Epithelial cell of esophagus (primary cell): Measurements from ENCODE around the gene DPYD.

Experiments used
- DNase-seq: peaks from one replicate; pipeline ENCODE4 v3.0.0; 2010; ENCODE audit warnings: low read depth
- H3K4me3 ChIP-seq: 2 replicates; pipeline ENCODE4 v1.5.1; 2011; ENCODE audit warnings: mild to moderate bottlenecking, low read length, control low read depth
- TF ChIP-seq, protein P1 (sequence below): IDR thresholded peaks from 2 replicates; pipeline ENCODE4 v1.5.1; 2011; ENCODE audit warnings: low read depth, mild to moderate bottlenecking, low read length, control low read depth, inconsistent platforms; ENCODE audit not compliant: insufficient read depth; ENCODE audit errors: missing control alignments

The DPYD gene

DNA sequence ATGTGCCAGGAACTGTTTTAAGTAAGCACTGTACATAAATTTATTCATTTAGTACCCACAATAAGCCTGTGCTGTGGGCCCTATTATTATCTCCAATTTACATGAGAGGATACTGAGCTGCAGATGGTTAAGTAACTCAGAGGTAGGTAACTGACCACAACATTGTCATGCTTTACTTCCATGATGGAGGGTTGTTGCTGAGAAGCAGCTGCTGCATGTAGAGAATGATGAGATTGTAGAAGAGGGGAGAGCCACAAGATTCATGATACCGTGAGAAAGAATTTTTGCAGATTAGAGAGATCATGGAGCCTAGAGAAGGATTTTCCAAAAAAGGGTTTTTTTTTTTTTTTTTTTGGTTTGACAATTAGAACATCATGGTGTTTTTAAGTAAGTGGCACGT, 886.2 kb downstream of the DPYD start:
- no peak overlapping the region for H3K4me3 ChIP-seq
- no peak for DNase-seq
- TF ChIP-seq, protein P1, sequence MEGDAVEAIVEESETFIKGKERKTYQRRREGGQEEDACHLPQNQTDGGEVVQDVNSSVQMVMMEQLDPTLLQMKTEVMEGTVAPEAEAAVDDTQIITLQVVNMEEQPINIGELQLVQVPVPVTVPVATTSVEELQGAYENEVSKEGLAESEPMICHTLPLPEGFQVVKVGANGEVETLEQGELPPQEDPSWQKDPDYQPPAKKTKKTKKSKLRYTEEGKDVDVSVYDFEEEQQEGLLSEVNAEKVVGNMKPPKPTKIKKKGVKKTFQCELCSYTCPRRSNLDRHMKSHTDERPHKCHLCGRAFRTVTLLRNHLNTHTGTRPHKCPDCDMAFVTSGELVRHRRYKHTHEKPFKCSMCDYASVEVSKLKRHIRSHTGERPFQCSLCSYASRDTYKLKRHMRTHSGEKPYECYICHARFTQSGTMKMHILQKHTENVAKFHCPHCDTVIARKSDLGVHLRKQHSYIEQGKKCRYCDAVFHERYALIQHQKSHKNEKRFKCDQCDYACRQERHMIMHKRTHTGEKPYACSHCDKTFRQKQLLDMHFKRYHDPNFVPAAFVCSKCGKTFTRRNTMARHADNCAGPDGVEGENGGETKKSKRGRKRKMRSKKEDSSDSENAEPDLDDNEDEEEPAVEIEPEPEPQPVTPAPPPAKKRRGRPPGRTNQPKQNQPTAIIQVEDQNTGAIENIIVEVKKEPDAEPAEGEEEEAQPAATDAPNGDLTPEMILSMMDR: no peak

DNA sequence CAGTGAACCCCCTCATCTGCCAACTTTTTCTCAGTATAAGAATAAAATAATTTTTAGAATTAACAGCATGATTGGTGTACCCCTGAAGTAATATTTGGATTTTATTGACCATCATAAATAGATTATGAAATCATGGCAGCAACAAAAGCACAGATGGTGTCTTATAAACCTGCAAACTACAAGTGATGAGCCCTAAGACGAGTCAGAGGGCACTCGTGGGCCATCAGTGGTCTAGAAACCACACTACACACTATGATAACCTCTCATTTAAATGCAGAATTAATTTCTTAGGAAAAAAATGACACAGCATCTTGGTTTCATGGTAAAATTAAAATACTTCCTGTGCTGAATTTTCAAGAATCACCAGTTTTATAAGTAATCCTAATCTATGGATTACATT, 886.9 kb downstream of the DPYD start:
- TF ChIP-seq, protein P1: no peak
- no peak overlapping the region for H3K4me3 ChIP-seq
- no peak for DNase-seq
